GM10266 (cell line): ENCODE data around the gene UVRAG.
"Not testable (repeated sequence)": the region's sequence is repeated elsewhere in the genome, so short reads cannot be mapped to it uniquely, and the experiment has no call there.

Experiments
- DNase-seq: peaks from one replicate; pipeline ENCODE4 v3.0.0; 2012; ENCODE audit errors: extremely low spot score
- TF ChIP-seq, protein P1 (sequence below): IDR thresholded peaks from 2 replicates; pipeline ENCODE4 v1.5.1; 2012; ENCODE audit warnings: mild to moderate bottlenecking, low read depth; ENCODE audit not compliant: control insufficient read depth, insufficient read depth; ENCODE audit errors: missing control alignments

Gene UVRAG

DNA sequence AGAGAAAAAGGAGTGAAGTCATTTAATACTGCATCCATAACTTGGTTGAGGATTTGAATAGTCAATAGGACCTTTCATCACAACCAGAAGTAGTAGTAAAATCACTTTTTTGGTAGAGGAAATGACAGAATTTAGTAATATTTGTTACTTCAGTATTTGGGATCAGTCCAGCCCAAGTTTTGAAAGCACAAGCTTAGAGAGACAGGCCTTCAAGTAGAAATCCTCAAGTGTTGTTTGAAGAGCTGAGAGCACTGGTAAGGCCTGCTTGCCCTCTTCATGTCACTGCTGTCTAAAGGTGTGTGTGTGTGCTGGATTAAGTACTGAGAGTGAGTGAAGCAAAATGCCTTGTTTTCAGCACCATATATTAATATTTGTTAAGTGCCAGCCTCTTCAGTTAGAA lies 254.0 kb downstream of the UVRAG start:
- TF ChIP-seq, protein P1, sequence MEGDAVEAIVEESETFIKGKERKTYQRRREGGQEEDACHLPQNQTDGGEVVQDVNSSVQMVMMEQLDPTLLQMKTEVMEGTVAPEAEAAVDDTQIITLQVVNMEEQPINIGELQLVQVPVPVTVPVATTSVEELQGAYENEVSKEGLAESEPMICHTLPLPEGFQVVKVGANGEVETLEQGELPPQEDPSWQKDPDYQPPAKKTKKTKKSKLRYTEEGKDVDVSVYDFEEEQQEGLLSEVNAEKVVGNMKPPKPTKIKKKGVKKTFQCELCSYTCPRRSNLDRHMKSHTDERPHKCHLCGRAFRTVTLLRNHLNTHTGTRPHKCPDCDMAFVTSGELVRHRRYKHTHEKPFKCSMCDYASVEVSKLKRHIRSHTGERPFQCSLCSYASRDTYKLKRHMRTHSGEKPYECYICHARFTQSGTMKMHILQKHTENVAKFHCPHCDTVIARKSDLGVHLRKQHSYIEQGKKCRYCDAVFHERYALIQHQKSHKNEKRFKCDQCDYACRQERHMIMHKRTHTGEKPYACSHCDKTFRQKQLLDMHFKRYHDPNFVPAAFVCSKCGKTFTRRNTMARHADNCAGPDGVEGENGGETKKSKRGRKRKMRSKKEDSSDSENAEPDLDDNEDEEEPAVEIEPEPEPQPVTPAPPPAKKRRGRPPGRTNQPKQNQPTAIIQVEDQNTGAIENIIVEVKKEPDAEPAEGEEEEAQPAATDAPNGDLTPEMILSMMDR = no peak
- DNase-seq = no peak

GRCh38 chr11:76071090-76071489 lies 256.1 kb downstream of the UVRAG start:
- DNase-seq = no peak
- TF ChIP-seq, protein P1 = no peak

- TF ChIP-seq, protein P1 = no peak
- no peak for DNase-seq
Observed at GRCh38 chr11:76073724-76074123, 258.7 kb downstream of the UVRAG start.

- TF ChIP-seq, protein P1 = no peak
- no peak for DNase-seq
Observed at GRCh38 chr11:76074148-76075095, 259.4 kb downstream of the UVRAG start.

- DNase-seq = no peak
- TF ChIP-seq, protein P1 = no peak
Observed at GRCh38 chr11:76075716-76076115, 260.7 kb downstream of the UVRAG start.

DNA sequence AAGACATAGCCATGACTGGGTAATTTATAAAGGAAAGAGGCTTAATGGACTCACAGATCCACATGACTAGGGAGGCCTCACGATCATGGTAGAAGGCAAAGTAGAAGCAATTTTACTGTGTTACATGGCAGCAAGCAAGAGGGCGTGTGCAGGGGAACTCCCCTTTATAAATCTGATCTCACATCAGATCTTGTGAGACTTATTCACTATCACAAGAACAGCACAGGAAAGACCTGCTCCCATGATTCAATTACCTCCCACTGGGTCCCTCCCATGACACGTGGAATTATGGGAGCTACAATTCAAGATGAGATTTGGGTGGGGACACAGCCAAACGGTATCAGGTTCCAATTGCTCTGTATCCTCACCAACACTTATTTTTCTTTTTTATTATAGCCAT lies 261.2 kb downstream of the UVRAG start:
- not testable (repeated sequence) for DNase-seq

DNA sequence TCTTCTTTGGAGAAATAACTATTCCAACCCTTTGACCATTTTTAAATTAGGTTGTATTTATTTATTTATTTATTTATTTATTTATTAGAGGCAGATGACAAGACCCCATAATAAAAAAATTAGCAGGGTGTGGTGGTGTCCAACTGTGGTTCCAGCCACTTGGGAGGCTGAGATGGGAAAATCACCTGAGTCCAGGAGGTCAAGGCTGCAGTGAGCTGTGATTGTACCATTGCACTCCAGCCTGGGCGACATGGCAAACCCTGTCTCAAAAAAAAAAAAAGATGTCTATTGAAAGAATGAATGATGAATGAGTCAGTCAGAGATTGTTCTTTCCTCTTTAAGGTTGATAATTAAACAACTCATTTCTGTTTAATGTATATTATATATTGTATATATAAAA lies 261.7 kb downstream of the UVRAG start:
- TF ChIP-seq, protein P1 = no peak
- no peak for DNase-seq
